ENCODE results near the gene GRAMD4. TPM values are rescaled to one million over a fixed set of nuclear protein-coding genes. Genes with fewer than 3 reads are reported as not detected.

GRAMD4 gene
- polyA plus RNA-seq, 1 experiment, result 7.5 TPM

- Histone ChIP-seq H3K27me3 (ENCODE audit: control insufficient read depth, insufficient read depth, low read length) (peaks cover 7% of the 10 kb centered on the region), H3K9me3 (ENCODE audit: control insufficient read depth, insufficient read depth, low read length) (no peaks in the 10 kb centered on the region; the same call in 1 of the 2 replicates), H3K4me3 (ENCODE audit: low read depth, low read length) (no peak overlapping the region), H3K27ac (ENCODE audit: low read depth, low read length) (no peak overlapping the region)
- CTCF ChIA-PET, result no interaction called here
- DNase-seq (ENCODE audit: low read depth, low spot score), result no peak
- TF ChIP-seq CTCF (IDR thresholded peaks at IDR 0.05; ENCODE audit: low read depth, low read length), result no peak
- POLR2A ChIA-PET, result no interaction called here
These were observed 22.0 kb upstream of the GRAMD4 start for GRCh38 chr22:46598224-46598623.

DNA sequence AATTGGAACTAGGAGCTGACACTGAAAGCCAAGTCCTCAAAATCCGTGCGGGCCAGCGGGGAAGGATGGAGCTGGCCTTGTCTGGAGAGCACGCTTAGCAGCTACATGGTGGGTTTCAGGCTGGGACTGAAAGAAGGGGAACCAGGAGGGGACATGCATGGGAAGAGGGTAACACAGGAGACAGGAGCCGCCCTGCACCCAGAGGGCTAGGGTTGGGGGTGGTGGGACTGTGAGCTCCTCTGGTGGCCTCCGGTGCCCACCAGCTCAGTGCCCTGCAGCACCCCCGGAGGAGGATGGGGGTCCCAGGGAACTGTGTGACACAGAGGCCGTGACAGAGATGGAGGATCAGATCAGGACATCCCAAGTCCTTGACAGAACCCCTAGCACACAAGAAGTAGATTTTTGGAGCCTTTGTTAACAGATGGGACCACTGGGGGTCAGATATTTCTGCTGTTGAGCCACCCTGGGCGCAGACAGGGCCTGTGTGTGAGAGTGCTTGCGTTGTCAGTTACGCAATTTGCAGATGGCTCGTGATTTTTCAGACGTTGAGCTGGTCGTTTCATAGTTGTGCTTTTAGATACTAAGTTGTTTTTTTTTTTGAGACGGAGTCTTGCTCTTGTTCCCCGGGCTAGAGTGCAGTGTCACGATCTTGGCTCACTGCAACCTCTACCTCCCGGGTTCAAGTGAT, 21.3 kb upstream of the GRAMD4 start:
- Histone ChIP-seq H3K9me3 (ENCODE audit: control insufficient read depth, insufficient read depth, low read length) (no peaks in the 10 kb centered on the region; the same call in 1 of the 2 replicates), H3K4me3 (ENCODE audit: low read depth, low read length) (no peak overlapping the region), H3K27ac (ENCODE audit: low read depth, low read length) (no peak overlapping the region), H3K27me3 (ENCODE audit: control insufficient read depth, insufficient read depth, low read length) (peaks cover 7% of the 10 kb centered on the region)
- ChIA-PET POLR2A (interaction anchor here (0.6 kb wide), 1 partner anchor 54 kb away, joined by 3 read pairs; no protein-coding TSS in a partner anchor), CTCF (no interaction called here)
- DNase-seq (ENCODE audit: low read depth, low spot score), result no peak
- no peak for TF ChIP-seq CTCF (IDR thresholded peaks at IDR 0.05; ENCODE audit: low read depth, low read length)

GRCh38 chr22:46600273-46600796, 19.9 kb upstream of the GRAMD4 start:
- Histone ChIP-seq H3K27me3 (ENCODE audit: control insufficient read depth, insufficient read depth, low read length) (peaks cover 7% of the 10 kb centered on the region), H3K9me3 (ENCODE audit: control insufficient read depth, insufficient read depth, low read length) (no peaks in the 10 kb centered on the region; the same call in 1 of the 2 replicates), H3K4me3 (ENCODE audit: low read depth, low read length) (no peak overlapping the region), H3K27ac (ENCODE audit: low read depth, low read length) (no peak overlapping the region)
- no peak for DNase-seq (ENCODE audit: low read depth, low spot score)
- no peak for TF ChIP-seq CTCF (IDR thresholded peaks at IDR 0.05; ENCODE audit: low read depth, low read length)
- POLR2A ChIA-PET, result no interaction called here
- CTCF ChIA-PET, result no interaction called here

DNA sequence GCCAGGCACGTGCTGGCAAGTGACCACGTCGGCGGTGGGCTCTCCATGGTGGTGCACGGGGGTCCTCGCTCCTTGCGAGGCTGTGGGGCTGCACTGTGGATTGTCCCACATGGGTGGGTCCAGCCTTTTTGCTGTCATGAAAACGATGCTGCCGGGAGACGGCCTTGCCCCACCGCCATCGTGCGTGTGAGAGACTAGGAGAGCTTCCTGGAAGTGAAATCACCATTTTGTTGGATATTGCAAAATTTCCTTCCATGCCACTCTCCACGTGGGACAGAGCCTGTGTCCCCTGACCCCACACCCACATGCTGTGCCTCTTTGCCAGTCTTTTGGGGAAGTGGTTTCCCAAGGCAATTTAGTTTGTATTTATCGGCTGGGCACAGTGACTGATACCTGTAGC, 18.2 kb upstream of the GRAMD4 start:
- Histone ChIP-seq H3K4me3 (ENCODE audit: low read depth, low read length) (no peak overlapping the region), H3K27ac (ENCODE audit: low read depth, low read length) (no peak overlapping the region), H3K9me3 (ENCODE audit: control insufficient read depth, insufficient read depth, low read length) (no peaks in the 10 kb centered on the region; the same call in 1 of the 2 replicates), H3K27me3 (ENCODE audit: control insufficient read depth, insufficient read depth, low read length) (peaks cover 2% of the 10 kb centered on the region)
- DNase-seq (ENCODE audit: low read depth, low spot score), result no peak
- POLR2A ChIA-PET, result no interaction called here
- CTCF ChIA-PET, result no interaction called here
- no peak for TF ChIP-seq CTCF (IDR thresholded peaks at IDR 0.05; ENCODE audit: low read depth, low read length)

GRCh38 chr22:46604306-46604690, 15.9 kb upstream of the GRAMD4 start:
- ChIA-PET POLR2A (no interaction called here), CTCF (no interaction called here)
- no peak overlapping the region for H3K27ac ChIP-seq (ENCODE audit: low read depth, low read length)
- peaks cover 2% of the 10 kb centered on the region for H3K27me3 ChIP-seq (ENCODE audit: control insufficient read depth, insufficient read depth, low read length)
- no peak for DNase-seq (ENCODE audit: low read depth, low spot score)
- no peaks in the 10 kb centered on the region; the same call in 1 of the 2 replicates for H3K9me3 ChIP-seq (ENCODE audit: control insufficient read depth, insufficient read depth, low read length)
- TF ChIP-seq CTCF (IDR thresholded peaks at IDR 0.05; ENCODE audit: low read depth, low read length), result no peak
- H3K4me3 ChIP-seq (ENCODE audit: low read depth, low read length), result no peak overlapping the region

Data from AG04450 (cell line).